ENCODE results near the gene EFNB2.

The EFNB2 gene

DNA sequence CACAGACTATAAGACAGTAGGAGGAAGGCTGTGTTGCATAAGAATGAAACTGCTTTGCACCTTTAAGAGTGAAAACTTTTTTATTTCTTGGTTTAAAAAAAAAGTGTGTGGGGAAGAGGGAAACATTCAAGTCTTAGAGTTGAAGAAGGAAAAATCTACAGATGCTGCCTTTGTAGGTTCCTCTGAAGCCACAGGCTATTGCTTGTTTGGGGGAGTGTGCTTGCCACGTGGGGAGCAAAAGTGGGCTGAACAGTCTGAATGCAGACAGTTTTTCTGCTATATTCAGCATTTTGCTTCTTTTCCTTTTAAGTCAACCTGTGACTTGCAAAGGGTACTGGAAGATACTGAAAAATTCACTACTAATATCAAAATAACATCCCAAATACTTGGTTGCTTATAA is 36.9 kb downstream of the EFNB2 start:
- DNase-seq = no peak

- DNase-seq = no peak
Measured at GRCh38 chr13:106498158-106498557, 37.3 kb downstream of the EFNB2 start.

DNA sequence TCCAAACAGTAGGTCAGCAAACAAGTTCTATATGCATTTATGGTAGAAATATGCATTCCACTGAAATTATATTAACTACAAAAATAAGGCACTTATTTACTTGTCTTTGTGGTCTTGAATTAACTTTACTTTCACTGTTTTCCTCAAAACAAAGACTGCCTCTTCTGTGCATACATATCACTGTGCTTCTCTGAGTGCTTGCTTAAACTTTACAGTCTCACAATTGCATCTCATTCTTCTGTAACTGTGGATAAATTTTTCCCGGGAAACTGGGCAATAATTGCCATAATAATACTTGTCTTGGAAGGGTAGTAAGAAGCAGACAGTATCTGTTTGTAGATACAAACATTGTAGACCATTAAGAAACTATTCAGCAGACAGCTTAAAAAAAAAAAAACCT is 38.4 kb downstream of the EFNB2 start:
- DNase-seq = no peak

GRCh38 chr13:106496072-106496997 is 39.1 kb downstream of the EFNB2 start:
- no peak for DNase-seq

DNA sequence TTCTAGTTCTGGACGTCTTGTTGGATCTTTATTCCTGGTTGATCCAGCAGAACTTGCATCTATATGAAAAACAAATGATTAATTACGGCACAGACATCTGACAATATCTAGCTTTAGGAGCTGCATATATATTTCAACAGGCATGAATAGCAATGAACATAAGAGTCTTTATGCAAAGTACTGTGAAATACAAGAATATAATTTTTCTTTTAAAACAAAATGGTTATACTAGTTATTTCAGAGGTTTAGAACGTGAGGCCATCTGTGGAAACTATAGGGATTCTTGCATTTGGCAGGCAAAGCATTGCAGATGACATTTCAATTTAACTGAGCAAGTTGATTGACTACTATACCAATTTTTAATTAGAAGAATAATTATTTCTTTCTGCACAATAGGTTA is 40.5 kb downstream of the EFNB2 start:
- DNase-seq = no peak

DNA sequence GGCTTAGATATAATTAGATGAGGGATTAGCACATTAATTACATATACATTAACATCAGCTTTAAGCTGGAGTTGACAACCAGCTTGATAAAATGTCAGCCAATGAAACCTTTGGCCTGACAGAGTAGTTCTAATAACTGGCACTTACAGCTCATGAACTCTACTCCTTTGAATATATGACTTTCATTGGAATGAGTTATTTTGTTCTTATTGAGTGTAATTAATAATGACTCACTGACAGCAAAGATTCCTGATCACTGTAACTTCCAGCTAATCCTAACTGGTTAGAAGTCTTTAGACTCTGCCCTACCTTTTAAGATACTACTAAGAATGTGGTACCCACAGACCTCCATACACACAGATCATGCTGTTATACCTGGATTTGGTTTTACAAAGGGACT is 41.0 kb downstream of the EFNB2 start:
- DNase-seq = no peak

DNA sequence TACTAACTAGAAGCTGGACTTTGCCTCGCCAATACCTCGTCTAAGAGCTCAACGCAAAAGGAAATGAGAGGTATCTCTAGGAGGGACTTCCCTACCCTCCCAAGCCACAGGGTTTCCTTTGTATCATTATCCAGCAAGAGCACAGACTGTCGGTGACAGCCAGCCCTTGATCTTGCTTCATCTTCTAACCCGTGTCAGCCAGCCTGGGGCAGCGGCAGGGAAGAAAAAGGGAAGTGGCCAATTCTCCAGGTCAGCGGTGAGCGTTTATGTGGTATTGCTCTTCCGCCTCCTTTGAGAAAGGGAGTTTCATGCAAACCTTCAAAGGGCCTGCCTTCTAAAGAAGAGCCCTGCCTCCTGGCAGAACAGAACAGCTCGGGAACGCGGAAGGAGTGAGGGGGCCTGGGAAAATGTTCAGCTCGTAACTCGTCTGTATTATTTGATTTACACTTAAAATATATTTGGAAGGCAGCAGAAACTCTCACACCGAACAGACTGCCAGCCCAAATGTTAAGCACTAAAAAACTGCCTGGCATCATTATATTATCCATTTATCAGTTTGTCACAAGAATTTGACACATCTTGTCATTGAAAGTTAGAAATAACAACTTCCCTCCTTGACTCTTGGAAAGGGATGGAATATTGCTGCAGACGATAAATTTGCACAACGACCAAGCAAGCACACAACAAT is 41.8 kb downstream of the EFNB2 start:
- DNase-seq = no peak

GRCh38 chr13:106492588-106493475 is 42.6 kb downstream of the EFNB2 start:
- DNase-seq = no peak

DNA sequence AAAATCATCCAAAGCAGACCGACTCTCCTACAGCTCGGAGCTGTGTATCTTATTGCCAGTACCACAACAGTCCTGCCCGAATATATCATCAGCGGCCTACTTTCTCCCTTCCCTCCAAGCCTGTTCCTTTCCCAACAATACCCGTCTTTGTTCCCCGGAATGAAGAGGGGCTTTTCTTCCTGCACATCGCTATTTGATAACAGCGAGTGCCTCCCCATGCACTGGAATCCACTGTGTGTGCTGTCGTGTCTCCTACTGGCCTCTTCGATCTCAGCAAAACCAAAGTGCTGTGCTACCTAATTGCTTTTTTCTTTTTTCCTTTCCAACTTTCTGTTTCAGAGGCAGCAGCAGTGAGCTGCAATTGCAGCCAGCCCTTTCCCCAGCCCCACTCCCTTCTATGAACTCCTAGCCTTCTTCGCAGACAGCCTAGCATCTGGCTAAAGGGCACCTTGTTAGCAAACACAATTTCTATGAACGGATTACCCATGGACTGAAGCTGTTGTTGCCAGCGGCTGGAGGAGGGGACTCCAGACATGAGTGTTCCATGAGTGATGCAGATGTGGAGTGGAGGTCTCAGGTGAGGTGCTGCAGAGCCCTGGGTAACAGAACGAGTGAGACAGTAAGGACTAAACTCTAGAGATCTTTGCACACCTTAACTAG is 43.4 kb downstream of the EFNB2 start:
- no peak for DNase-seq

DNA sequence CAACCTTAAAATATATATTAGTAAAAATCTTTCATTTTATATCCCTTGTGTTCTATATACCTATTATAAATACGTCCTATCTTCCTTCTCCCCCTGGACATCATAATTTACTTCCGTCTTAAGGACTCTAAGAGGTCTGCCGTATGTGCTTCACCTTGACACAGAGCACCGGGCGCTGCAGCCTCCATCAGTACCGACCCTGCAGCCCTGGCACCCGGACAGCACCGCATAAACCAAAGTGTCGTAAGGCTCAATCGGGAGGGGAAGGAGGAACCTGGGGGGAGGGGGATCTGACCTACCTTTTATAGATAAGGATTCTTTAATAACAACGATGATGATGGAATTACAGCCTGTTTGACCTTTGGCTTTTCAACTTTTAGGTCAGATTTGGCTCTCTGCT is 44.0 kb downstream of the EFNB2 start:
- DNase-seq = no peak

GRCh38 chr13:106490569-106491321 is 44.7 kb downstream of the EFNB2 start:
- peak in 1 of 2 experiments; percentile 16 for DNase-seq

DNA sequence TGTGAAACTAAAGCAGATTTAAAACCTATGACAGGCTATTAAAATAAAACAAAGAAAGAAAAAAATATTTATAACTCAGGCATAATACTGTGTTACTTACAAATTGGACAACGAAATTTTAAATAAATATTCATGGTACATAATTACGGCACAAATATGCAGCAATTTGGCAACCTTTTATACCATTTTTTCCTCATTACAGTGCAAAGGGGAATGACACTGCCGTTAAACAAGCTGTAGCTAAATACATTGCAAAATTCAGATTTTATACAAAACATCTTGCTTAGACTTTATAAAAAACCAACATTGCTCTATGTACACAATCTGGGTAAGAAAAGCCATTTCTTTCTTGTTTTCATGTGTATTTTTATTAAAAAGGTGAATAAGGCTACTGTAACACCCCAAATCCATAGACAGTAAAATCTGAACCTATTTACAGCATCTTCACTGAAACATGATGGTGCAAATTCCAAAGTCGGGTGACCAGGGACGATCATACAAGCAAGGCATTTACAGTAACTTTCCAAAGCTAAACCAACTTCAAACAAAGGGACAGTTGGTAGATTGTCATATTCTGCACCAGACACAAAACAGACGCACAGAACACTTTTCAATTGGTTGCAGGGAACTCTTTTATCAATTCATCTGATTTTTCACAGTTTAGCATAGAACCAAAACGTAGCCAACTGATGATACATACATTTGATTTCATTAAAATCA is 45.5 kb downstream of the EFNB2 start:
- DNase-seq = no peak

GRCh38 chr13:106488686-106489085 is 46.8 kb downstream of the EFNB2 start:
- no peak for DNase-seq

DNA sequence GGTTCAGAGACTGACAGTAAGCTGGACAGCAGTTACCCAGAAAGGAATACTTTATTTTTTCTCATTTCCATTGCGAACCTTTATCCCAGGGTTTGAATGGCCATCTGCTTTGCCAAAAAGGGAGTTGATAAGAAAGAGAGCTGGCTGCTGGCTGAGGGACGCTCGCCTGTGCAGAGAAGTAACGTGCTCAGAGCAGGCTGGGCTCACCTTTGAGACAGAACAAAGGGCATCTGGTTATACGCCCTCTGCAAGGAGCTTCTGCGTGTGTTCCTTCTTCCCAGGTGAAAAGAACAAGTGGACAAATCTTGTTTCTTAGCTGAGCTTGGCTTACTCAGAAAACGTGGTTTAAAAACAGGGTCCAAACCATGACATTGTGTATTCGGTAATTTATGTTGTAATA is 47.4 kb downstream of the EFNB2 start:
- DNase-seq = no peak

GRCh38 chr13:106487129-106487528 is 48.3 kb downstream of the EFNB2 start:
- DNase-seq = no peak

DNA sequence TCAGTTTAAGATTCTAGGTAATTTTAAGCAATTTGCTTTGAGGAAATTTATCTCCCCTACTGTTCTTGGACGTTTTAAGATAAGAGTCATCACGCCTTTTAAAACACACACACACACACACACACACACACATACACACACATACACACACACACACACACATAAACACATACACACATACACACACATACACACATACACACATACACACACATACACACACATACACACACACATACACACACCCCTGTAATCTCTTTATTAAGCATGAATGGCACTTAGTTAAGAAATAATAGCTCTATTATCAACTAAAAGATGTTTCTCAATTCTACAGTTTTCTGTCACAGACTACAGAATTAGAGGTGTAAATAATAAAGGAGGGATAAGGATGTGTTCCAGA is 49.2 kb downstream of the EFNB2 start:
- DNase-seq = no peak

DNA sequence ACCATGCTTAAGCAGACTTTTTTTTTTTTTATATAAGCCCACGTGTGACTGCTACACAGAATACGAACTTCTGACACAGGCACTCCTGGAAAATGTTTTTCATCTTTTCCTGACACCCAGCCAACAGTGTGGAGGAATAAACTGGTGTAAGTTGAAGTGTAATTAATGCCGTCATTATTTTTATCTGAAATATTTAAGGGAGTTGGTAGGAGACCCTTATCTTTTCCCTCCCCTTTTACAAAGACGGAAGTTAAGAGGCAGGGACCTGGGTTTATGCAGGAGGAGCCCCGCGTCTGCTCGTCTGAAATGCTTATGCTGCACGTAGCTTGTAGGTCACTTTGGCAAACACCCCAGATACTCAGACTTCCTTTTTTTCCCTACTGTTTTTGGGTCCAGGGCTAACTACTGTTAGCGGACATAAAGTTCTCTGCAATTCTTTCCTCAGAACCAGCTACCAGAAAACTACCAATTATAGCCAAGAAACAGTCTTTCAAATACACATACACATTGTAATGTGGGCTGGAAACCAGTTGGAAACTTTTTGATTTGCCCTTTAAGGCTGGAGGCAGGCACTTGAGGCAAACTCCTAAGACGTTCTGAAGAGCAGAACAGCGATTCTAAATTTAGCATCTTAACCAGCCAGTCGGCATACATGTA is 50.8 kb downstream of the EFNB2 start:
- DNase-seq = no peak

DNA sequence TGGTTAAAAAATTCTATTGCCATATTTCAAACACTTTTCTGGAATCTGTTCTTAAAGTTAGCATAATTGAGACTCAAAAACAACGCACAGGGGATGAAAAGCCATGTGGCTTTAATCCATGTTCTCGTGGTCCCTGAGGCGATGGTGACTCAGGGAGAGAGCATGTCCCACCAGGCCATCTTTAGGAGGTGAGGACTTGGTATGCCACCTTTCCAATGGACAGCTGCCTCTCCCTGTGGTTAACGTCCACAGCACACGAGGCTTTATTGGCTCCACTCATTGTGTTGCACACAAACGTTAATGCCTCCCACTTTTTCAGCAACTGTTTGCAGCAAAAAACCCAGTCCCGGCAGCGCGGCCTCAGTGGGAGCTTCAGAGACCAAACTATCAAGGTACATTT is 51.4 kb downstream of the EFNB2 start:
- DNase-seq = no peak

DNA sequence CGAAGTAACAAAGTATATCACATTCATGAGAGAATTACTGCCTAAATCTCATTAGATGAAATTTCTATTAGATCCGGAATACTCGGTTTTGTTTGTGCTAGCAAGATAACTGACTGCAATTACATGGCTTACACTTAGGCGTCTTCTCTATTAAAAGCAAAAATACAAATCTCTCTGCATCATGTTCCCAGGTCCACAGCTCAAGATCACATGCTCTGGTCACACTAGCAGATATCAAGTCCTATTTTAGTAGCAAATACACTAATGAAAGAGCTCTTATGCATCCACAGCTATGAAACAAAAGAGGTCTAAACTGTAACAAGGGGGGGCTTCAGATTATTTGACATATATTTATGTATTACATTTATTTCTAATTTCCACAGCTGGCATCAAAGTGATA is 53.5 kb downstream of the EFNB2 start:
- DNase-seq = no peak

DNA sequence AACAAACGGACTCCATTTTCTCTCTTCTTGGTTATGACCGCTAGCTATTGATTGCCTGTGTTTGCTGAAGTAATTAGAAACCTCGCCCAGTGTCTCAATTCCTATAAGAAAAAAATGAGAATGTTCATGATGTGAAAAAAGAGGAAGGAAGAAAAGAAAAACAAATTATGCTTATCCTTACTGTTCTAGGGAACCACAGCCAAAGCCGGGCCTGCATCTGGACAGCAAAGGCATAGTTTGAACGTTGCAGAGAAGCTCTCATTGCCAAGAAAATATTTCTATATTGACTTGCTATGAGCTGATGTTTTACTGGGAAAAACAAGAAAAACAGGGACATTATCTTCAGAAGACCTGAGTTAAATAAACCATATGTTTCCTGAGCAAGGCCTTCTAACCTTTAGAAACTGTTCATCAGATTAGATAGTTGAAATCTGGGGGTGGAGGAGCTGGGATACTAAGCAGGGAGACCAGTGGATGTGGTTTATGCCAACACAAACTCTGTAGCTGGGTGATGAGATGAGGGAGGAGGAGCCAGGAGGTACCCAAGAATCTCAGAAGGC is 55.0 kb downstream of the EFNB2 start:
- DNase-seq = no peak

Measured in NCI-H526 (cell line).